HG02571 (cell line): ENCODE results near the gene PEA15.
A peak's percentile ranks its signal among the peaks of the same experiment; 100 is the strongest.

Experiments
- ATAC-seq: cut with Tn5 transposase; IDR thresholded peaks from one replicate; pipeline ENCODE4 v1.9.1; 2021; ENCODE audit warnings: mild to moderate bottlenecking, moderate library complexity; ENCODE audit not compliant: unreplicated experiment

Gene PEA15, protein sequence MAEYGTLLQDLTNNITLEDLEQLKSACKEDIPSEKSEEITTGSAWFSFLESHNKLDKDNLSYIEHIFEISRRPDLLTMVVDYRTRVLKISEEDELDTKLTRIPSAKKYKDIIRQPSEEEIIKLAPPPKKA

DNA sequence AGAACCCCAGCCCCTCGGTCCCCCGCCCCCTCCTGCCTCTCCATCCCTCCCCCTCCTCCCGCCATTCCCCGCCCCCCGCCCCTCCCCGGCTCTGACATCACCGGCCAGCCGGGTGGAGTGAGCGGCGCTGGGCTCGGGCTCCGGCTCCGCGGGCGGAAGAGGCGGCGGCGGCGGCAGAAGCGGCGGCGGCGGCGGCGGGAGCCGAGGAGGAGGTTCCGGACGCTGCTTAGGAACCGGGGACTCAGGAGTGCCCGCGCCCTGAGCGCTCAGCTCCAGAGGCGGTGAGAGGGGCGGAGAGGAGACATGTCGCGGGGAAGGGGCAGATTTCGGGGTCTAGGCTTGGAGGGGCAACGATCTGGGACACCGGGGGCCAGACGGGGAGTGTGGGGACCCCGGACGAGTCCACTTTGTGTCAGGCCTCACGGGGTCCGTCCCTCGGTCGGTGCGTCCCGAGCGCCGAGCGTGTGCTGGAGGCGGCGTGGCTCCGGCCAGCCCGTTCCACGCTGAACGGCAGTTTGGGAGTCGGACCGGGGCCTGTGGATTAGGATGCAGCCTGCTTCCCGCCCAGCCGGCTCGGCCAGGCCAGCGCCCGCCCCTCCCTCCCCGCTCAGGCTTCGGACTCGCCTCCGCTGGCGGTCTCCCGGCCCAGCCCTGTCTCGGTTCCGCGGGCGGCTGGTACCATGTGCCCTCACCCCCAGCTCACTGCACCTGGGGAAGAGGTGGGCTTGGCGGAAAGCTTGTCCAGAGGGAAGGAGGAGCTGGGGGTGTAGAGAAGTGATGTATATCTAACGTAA is at the start of gene PEA15:
Gene PEA15, plus strand, starts transcription at position 143 of the 794 bp plus-strand sequence. CDS start 6,161 bp downstream, outside the sequence.
- peak; percentile 41 for ATAC-seq

DNA sequence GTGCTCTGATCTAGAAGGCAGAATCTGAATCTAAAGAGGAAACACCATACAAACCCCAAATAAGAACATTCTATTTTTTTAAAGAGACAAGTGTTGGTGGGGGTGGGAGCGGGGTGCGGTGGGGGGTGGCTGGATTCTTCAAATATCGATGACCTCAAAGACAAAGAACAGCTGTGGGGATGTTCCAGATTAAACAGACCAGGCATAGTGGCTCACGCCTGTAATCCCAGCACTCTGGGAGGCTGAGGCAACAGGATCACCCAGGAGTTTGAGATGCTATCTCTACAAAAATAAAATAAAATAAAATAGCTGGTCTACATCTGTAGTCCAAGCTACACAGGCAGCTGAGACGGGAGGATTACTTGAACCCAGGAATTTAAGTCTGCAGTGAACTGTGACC is 48.8 kb upstream of the PEA15 start:
- no peak for ATAC-seq

DNA sequence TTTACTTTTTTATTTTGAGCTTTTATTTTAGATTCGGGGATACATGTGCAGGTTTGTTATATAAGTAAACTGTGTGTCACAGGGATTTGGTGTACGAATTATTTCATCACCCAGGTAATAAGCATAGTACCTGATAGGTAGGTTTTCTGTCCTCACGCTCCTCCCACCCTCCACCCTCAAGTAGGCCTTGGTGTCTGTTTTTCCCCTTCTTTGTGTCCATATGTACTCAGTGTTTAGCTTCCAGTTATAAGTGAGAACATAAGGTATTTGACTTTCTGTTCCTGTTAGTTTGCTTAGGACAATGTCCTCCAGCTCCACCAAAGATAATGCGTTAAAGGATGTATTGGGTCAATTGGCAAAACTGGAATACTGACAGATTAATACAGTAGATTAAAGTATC is 48.0 kb upstream of the PEA15 start:
- ATAC-seq = no peak

DNA sequence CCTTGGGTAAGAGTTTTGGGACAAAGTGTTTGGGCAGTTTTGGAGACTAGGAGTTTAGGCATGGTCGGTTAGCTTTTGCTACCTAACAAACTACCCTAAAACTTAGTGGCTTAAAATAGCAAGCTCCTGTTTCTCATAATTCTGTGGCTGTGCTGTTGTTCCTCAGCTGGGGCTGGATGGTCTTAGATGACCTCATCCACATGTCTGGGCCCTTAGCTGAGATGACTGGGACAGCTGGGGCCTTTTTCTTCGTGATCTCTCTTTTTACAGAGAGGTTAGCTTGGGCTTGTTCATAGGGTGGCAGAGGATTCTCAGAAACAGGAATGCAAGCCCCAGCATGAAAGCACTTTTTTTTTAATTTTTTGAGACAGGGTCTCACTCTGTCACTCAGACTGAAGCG is 47.2 kb upstream of the PEA15 start:
- ATAC-seq = no peak

DNA sequence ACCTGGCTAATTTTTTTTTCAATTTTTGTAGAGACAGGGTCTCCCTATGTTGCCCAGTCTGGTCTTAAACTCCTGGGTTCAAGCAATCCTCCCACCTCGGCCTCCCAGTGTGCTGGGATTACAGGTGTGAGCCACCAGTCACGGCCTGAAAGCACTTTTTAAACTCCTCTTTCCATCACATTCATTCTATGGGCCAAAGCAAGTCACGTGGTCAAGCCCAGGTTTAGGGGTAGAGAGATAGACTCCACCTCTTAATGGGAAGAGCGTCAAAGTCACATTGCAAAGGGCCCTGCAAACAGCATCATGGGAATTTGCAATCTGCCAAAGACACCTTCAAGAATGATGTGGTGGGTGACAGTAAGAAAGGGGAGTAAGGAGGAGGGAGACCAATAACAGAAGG is 46.6 kb upstream of the PEA15 start:
- ATAC-seq = no peak

DNA sequence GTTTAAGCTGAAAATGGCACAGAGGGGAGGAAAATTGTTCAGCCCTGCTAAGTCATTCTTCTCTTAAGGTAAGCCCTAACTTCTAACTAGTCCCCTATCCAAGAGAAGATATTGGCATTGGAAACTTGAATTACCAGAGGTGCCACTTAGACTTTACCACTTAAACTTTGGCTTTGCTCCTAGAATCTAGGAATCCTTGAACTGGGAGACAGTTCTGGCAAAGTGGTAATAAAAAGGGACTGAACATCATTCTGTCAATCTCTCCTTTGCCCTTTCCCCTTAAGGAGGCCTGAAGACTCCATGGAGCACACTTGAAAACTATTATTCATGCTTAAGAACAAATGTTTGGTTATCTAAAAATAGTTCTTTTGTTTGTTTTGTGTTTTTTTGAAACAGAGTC is 45.3 kb upstream of the PEA15 start:
- no peak for ATAC-seq

DNA sequence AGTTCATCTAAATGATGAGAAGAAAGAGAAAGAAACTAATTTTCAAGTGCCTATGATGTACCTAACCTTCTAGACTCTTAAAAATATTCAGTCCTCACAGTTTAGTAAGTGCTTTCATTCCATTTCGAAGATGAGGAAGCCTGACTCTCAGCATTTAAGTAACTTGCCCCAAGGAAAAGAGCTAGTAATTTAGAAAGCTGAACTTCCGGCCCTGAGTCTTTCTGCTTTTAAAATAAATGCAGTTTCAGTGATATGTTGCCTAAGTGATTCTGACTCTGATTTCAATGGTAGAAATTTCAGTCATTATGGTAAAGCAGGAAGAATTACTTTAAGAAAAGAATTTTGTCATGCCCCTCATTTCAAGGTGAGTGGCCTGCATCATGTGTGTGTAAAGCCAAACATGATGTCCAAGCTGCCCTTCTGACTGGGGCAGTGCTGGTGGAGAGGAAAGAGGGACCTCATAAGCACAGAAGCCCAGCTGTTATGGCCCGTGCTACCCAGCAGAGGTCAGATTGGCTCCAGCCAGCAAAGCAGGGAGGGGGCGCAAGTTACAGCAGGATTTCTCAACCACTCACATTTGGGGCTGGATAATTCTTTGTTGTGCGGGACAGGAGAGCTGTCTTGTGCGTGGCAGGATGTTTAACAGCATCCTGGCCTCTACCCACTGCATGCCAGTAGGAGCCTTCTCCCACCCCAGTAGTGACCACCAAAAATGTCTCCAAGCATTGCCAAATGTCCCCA is 43.0 kb upstream of the PEA15 start:
- ATAC-seq = no peak

DNA sequence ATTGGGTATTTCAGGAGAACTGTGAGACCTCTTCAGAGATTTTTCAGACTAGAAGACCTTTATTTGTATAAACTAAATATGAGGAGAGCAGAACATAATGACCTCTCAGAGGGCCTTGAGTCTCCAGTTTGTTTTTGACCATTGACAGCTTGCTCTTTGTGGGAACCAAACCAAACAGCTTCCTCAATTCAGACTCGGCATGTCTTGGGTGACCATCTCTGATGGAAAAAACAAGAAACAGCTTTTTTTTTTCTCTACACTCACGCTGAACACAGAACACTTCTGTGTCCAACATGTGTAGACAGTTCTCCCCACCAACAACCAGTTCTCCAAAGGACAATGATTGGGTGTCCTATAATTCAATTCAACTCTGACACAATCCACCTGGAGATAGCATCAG is 42.3 kb upstream of the PEA15 start:
- no peak for ATAC-seq

DNA sequence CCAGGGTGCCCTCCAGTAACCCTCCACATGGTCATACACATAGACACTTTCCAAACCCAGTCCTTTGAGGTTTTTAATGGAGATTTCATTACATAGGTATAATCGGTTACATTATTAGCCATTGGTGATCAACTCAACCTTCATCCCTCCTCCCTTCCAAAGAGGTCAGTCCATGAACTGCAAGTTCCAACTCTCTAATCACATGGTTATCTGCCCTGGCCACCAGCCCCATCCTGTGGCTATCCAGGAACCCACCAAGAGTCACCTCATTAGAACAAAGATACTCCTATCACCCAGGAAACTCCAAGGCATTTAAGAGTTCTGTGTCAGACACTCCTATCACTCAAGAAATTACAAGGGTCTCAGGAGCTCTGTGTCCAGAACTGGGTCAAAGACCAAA is 41.6 kb upstream of the PEA15 start:
- ATAC-seq = no peak

DNA sequence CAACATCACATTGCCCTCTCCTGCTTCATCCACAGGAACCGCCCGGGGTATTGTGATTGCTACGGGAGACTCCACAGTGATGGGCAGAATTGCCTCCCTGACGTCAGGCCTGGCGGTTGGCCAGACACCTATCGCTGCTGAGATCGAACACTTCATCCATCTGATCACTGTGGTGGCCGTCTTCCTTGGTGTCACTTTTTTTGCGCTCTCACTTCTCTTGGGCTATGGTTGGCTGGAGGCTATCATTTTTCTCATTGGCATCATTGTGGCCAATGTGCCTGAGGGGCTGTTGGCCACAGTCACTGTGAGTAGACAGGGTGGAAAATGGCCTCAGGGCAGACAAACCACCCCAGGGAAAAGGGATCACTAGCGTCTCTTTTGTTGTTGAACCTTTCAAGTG is 41.1 kb upstream of the PEA15 start:
- no peak for ATAC-seq

DNA sequence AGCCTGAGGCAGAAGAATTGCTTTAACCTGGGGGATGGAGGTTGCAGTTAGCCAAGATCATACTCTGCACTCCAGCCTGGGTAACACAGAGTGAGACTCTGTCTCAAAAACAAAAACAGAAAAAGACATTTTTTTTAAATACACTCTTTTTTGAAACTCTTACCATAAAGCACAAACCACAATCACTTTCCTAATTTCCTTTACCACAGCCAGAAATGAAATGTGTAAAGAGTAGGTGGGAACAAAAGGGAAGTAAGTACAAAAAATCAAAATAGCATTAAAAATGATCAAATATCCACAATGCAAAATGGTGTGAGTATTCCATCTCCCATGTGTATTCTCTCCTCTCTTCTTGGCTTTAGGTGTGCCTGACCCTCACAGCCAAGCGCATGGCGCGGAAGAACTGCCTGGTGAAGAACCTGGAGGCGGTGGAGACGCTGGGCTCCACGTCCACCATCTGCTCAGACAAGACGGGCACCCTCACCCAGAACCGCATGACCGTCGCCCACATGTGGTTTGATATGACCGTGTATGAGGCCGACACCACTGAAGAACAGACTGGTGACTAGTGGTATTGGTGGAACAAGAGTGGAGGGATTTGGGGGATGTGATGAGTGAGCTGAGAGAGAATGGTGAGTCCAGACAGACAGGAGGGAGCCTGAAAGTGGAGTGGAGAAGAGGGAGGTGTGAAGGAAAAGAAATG is 38.9 kb upstream of the PEA15 start:
- no peak for ATAC-seq

DNA sequence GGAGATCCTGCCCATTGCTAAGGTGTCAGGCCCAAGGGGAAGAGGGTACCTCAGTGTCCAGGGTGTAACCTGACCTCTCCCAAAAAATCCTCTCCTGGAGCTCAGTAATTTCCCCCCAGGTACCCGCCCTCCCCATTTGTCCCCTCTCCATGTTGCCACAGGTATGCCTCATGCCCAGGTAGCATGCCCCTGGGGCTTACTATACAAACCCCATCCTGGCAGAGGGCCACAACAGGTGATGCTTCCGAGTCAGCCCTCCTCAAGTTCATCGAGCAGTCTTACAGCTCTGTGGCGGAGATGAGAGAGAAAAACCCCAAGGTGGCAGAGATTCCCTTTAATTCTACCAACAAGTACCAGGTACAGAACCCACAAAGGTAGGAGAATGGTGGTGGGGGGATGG is 38.1 kb upstream of the PEA15 start:
- ATAC-seq = no peak

DNA sequence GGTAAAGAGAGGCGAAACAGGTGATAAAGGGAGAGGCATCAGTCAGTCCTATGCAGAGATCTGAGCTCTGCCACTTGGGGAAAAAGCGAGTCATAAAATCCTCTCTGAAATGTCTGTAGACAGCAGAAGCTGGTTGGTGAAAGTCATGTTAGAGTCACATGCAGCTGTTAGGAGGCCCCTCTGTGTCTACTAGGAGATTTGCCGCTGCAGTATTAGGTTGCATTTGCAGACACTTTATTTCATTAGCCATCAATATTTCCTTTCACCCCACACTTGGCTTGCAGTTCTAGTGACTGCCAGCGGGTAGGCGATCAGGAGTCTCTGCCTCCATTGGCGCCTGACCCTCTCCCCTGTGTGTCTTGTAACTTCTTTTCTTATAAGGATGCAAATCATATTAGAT is 37.6 kb upstream of the PEA15 start:
- ATAC-seq = no peak

DNA sequence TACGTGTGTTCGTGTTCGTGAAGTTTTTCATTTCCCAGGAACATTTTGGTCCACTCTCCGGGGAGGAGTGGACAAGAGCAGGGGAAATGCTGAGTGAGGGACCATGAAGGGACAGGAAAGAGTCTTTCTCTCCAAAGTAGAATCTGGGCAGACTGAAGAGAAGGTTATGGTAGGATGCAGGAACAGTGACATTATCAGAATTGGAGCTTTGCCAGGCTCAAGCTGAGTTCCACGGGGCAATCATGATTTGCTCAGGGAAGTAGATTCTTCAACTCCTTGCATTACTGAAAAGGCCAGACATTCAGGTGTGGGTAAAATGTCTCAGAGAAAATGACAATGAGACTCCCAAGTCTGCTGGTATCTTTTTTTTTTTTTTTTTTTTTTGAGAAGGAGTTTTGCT is 37.2 kb upstream of the PEA15 start:
- no peak for ATAC-seq

DNA sequence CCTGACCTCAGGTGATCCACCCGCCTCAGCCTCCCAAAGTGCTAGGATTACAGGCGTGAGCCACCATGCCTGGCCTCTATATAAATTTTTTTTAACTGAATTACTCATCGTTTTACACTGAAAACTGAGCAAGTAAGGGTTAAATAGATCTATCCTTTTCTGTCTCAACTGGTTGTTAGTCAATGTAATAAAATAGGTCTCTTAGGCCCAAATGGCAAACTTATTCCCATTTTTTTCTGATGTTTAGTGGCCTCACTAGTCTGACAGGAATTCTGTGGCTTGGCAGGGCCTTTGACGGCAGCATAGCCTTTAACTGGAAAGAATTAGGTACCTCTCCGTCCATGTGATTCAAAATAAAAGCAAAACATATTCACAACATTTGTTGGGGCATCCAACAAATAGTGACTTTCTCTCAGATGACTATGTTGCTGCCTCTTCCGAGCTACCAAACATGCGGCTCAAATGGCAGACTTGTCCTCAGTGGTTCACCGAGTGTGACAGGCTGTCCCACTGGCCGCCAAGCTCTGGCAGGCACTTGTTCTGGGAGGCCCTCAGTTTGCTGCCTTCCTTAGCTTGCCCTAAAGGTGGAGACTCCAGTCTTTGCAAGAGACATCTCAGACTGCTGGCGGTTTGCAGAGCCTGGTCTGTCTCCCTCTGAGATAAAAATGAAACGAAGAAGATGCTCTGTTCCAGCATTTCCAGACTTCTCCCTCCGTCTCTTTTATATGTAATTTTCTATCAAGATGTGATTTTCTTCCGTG is 36.4 kb upstream of the PEA15 start:
- no peak for ATAC-seq

DNA sequence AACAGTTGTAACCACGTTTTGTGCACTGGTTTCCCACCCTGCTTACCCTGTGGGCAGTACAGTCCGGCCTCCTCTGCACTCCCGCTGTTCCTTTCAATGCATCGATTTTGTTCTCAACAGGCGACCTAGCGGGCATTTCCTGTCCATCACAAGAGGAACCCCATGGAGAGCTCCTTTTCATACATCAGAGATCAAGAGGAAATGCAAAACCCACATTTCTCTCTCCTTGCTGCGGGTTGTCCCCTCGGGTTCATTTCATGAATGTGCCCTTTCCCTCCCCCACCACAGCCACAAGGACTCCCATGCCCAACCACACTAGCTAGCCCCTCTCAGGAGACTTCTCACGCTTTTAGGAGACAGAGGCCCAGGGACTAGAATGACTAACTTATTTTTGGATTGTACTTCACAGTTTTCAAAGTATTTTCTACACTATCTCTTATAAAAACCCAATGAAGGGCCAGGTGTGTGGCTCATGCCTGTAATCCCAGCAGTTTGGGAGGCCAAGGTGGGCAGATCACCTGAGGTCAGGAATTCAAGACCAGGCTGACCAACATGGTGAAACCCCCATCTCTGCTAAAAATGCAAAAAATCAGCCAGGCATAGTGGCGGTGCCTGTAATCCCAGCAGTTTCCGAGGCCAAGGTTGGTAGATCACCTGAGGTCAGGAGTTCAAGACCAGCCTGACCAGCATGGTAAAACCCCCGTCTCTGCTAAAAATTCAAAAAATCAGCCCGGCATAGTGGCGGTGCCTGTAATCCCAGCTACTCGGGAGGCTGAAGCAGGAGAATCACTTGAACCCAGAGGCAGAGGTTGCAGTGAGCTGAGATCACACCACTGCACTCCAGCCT is 35.4 kb upstream of the PEA15 start:
- ATAC-seq = no peak

DNA sequence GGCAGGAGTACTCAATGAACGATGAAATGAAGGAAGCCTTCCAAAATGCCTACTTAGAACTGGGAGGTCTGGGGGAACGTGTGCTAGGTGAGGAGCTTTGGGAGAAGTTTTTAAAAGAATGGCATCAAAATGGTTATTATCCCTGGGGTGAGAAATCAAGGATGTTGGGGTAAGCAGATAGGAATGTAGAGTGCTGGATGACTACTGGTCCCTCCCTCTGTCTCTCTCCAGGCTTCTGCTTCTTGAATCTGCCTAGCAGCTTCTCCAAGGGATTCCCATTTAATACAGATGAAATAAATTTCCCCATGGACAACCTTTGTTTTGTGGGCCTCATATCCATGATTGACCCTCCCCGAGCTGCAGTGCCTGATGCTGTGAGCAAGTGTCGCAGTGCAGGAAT is 33.8 kb upstream of the PEA15 start:
- ATAC-seq = no peak

DNA sequence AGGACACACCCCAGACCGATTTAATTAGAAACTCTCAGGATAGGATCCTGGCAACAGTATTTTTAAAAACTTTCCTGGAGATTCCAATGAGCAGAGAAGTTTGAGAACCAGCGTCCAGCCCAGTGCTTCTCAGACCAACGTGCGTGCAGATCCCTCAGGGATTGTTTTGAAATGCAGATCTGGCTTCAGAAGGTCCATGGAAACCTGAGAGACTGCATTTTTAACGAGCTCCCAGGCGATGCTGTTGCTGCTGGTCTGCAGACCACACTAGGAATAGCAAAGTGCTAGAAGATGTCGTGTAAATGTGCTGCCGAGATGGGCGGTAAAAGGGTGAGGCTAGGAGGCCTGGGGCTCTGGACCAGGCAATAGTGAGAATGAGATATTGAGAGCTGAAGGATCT is 33.2 kb upstream of the PEA15 start:
- ATAC-seq = no peak

DNA sequence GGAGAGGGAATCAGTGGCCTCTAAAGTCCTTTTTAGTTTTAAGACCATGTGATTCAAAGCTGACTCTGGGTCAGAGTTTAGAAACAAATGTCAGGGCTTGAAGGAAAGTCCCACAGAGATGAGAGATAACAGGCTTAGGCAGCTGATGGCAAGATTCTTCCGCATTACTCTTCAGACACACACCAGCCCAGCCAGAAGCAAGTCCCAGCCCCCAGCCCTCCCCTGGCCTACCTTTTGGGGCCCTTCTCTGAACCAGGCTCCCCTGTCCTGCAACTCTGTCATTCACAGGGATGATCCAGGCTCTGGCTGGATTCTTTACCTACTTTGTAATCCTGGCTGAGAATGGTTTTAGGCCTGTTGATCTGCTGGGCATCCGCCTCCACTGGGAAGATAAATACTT is 28.0 kb upstream of the PEA15 start:
- ATAC-seq = no peak

DNA sequence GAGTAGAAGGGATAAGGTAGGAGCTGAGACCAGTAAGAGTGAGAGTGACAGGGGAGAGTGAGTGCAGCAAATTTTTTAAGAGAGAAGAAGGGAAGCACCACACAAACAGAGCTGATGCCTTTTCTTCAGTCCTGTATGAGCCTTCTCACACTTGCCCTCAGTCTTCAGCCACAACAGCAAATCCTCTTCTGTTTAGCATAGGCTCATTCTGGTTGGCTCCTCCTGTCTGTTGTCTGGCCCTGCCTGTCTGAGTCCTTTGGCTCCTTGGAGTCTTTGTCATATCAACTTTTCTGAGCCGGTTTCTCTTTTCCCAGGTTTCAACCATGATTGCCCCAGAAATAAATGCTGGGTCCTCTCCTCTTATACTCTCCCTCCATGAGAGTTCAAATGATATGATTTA is 27.5 kb upstream of the PEA15 start:
- no peak for ATAC-seq
